22Rv1 (cell line): ENCODE measurements around the gene PAPLN.

Experiments used
- ZFX ChIP-seq: fragments of 450-650 bp; IDR thresholded peaks from 2 replicates; pipeline ENCODE4 v1.6.1; 2017; ENCODE audit warnings: antibody characterized with exemption, borderline replicate concordance
- TF ChIP-seq, protein P1 (sequence below): fragments of 450-650 bp; IDR thresholded peaks from 2 replicates; pipeline ENCODE4 v1.5.1; 2017; ENCODE audit warnings: mild to moderate bottlenecking

DNA sequence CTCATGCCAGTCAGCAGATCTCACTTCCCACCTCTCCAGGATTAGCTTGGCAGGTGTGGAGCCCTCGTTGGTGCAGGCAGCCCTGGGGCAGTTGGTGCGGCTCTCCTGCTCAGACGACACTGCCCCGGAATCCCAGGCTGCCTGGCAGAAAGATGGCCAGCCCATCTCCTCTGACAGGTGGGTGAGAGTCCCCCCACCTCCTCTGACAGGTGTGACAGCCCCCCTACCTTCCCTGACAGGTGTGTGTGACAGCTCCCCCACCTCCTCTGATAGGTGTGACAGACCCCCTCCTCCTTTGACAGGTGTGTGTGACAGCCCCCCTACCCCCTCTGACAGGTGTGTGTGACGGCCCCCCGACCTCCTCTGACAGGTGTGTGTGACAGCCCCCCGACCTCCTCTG is 26.3 kb downstream of the PAPLN start:
- TF ChIP-seq, protein P1, sequence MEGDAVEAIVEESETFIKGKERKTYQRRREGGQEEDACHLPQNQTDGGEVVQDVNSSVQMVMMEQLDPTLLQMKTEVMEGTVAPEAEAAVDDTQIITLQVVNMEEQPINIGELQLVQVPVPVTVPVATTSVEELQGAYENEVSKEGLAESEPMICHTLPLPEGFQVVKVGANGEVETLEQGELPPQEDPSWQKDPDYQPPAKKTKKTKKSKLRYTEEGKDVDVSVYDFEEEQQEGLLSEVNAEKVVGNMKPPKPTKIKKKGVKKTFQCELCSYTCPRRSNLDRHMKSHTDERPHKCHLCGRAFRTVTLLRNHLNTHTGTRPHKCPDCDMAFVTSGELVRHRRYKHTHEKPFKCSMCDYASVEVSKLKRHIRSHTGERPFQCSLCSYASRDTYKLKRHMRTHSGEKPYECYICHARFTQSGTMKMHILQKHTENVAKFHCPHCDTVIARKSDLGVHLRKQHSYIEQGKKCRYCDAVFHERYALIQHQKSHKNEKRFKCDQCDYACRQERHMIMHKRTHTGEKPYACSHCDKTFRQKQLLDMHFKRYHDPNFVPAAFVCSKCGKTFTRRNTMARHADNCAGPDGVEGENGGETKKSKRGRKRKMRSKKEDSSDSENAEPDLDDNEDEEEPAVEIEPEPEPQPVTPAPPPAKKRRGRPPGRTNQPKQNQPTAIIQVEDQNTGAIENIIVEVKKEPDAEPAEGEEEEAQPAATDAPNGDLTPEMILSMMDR, result no peak
- TF ChIP-seq ZFX, result no peak
